GM13976 (cell line): ENCODE measurements around the gene C5orf47.

Experiments used
- DNase-seq: peaks from one replicate; pipeline ENCODE4 v3.0.0; 2012; ENCODE audit warnings: low spot score
- in situ Hi-C: fragments of 300-500 bp; cut with MboI; formaldehyde crosslinking; loops from one replicate; pipeline ENCODE4 v1.12.0; 2022; ENCODE audit warnings: low sequenced_read_pairs, mixed read lengths, inconsistent platforms; ENCODE audit not compliant: unreplicated experiment
- TF ChIP-seq, protein P1 (sequence below): IDR thresholded peaks from 2 replicates; pipeline ENCODE4 v1.5.1; 2012; ENCODE audit warnings: borderline replicate concordance, mild to moderate bottlenecking; ENCODE audit not compliant: insufficient read depth; ENCODE audit errors: extremely low read depth, missing control alignments, control extremely low read depth

Gene C5orf47

GRCh38 chr5:174020928-174021304 lies 31.9 kb downstream of the C5orf47 start:
- in situ Hi-C loops, result no loop called here
- TF ChIP-seq, protein P1, sequence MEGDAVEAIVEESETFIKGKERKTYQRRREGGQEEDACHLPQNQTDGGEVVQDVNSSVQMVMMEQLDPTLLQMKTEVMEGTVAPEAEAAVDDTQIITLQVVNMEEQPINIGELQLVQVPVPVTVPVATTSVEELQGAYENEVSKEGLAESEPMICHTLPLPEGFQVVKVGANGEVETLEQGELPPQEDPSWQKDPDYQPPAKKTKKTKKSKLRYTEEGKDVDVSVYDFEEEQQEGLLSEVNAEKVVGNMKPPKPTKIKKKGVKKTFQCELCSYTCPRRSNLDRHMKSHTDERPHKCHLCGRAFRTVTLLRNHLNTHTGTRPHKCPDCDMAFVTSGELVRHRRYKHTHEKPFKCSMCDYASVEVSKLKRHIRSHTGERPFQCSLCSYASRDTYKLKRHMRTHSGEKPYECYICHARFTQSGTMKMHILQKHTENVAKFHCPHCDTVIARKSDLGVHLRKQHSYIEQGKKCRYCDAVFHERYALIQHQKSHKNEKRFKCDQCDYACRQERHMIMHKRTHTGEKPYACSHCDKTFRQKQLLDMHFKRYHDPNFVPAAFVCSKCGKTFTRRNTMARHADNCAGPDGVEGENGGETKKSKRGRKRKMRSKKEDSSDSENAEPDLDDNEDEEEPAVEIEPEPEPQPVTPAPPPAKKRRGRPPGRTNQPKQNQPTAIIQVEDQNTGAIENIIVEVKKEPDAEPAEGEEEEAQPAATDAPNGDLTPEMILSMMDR, result no peak
- no peak for DNase-seq

GRCh38 chr5:174022384-174023095 lies 33.6 kb downstream of the C5orf47 start:
- in situ Hi-C loops, result no loop called here
- no peak for DNase-seq
- TF ChIP-seq, protein P1, result no peak

GRCh38 chr5:174030286-174030685 lies 41.3 kb downstream of the C5orf47 start:
- TF ChIP-seq, protein P1, result no peak
- DNase-seq, result no peak
- in situ Hi-C loops, result no loop called here

DNA sequence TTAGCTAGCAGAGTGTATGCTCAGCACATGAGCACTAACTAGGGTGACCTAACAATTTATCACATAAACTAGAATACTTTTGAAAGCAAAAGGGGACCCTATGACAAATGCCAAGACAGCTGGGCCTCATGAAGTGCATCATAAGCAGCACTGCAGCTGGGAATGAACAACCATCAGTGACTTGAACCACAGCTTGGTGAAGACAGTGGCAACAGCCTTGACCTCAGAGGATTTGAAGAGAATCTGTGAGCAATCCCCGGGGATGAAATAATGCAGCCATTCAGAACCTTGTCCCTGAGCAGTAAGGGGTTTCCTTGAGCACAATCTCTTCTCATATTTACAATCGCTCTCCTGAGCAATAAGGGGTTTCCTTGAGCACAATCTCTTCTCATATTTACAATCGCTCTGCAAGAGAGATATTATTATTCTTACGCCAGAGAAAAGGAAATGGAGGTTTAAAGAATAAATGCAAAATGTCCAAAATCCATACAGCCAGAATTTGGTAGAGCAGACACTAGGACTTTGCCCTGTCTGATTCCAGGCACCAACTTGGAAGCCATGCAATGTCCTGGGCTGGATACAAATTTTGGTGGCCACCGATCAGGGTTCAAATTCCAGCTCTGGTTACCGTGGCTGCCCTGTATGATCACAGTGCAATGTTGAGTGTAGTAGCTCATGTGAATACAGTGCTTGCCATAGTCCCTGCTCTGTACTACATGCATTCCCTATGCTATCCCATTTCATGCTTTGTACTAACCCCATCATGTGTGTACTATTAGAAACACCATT lies 55.7 kb downstream of the C5orf47 start:
- TF ChIP-seq, protein P1, result no peak
- in situ Hi-C loops, result loop anchor here (10.0 kb wide), 1 partner anchor 260 kb away; no protein-coding TSS in a partner anchor
- DNase-seq, result no peak

- TF ChIP-seq, protein P1, result peak; percentile 74
- in situ Hi-C loops, result loop anchor here (10.0 kb wide), 1 partner anchor 259 kb away; no protein-coding TSS in a partner anchor
- peak; percentile 73 for DNase-seq
Observed at GRCh38 chr5:174045470-174046025, 56.6 kb downstream of the C5orf47 start, which contains the start of gene NSG2. TSS of gene NSG2 (plus strand) at chr5:174045706. CDS start at chr5:174046756, 1,050 bp downstream.

DNA sequence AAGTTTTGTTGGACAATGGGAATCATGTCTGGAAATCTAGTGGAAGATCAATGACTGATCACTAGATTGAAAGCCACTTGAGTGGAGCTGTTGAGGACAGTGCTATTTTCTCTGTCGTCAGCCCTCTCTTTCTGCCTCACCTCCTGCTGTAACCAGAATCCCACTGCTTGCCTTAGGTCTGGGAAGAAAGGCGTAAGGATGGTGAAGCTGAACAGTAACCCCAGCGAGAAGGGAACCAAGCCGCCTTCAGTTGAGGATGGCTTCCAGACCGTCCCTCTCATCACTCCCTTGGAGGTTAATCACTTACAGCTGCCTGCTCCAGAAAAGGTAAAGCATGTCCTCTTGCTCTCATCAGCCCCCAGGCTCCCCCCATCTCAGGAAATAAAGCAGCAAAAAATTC lies 57.6 kb downstream of the C5orf47 start:
- DNase-seq, result no peak
- TF ChIP-seq, protein P1, result no peak
- in situ Hi-C loops, result loop anchor here (10.0 kb wide), 1 partner anchor 258 kb away; no protein-coding TSS in a partner anchor
